GM23248 (cell line): Measurements from ENCODE around the gene ALK.

ENCODE experiments used
- EZH2 ChIP-seq: fragments of 200-600 bp; sonication (generic); IDR thresholded peaks from 2 replicates; pipeline ENCODE4 v1.6.1; 2018; ENCODE audit warnings: antibody characterized with exemption, mild to moderate bottlenecking; ENCODE audit not compliant: insufficient read depth, poor library complexity, severe bottlenecking
- EZH2phosphoT487 ChIP-seq: fragments of 200-600 bp; sonication (generic); IDR thresholded peaks from 2 replicates; pipeline ENCODE4 v1.6.1; 2018; ENCODE audit warnings: antibody characterized with exemption, moderate library complexity, mild to moderate bottlenecking, low read depth; ENCODE audit not compliant: insufficient read depth

GRCh38 chr2:29603341-29603740 is 318.0 kb downstream of the ALK start:
- TF ChIP-seq EZH2phosphoT487 (no peak), EZH2 (no peak)
